Body of pancreas (tissue), 4 donors: ENCODE measurements around the gene MCCC2.

Experiments
- CTCF ChIP-seq, 7 experiments: fragments of 450-650 bp in 4 of 7; fragments of 200-600 bp in 3 of 7; sonication (generic) in 3 of 7; IDR thresholded peaks; one replicate each; pipeline ENCODE4 v1.5.1; 2016 to 2019; ENCODE audit warnings: antibody characterized with exemption in 7 of 7
- POLR2A ChIP-seq, 3 donors: fragments of 450-650 bp; IDR thresholded peaks; one replicate each; pipeline ENCODE4 v1.6.1; 2016; ENCODE audit warnings: antibody characterized with exemption in 3 of 3, mild to moderate bottlenecking in 2 of 3

- TF ChIP-seq CTCF (IDR thresholded peaks at IDR 0.05) (no peak), POLR2A (IDR thresholded peaks at IDR 0.05) (no peak)
These were observed 46.4 kb downstream of the MCCC2 start for GRCh38 chr5:71633255-71634155.
